NCI-H128 (cell line): ENCODE results near the gene IQSEC3.

Experiments
- DNase-seq: peaks from one replicate; lab custom pipeline; 2025; ENCODE audit not compliant: unreplicated experiment; lab: John Stamatoyannopoulos, UW

IQSEC3 gene

GRCh38 chr12:195951-196350 is 129.4 kb downstream of the IQSEC3 start:
- no peak for DNase-seq

- DNase-seq: no peak
Measured at GRCh38 chr12:196436-196835, 129.9 kb downstream of the IQSEC3 start.

GRCh38 chr12:197347-197746 is 130.8 kb downstream of the IQSEC3 start:
- DNase-seq: no peak

GRCh38 chr12:197911-198695 is 131.5 kb downstream of the IQSEC3 start:
- DNase-seq: no peak

- DNase-seq: no peak
Measured at GRCh38 chr12:198705-199104, 132.1 kb downstream of the IQSEC3 start.

- DNase-seq: no peak
Measured at GRCh38 chr12:201361-201760, 134.8 kb downstream of the IQSEC3 start.

- DNase-seq: peak; percentile 67
Measured at GRCh38 chr12:202081-202731, 135.6 kb downstream of the IQSEC3 start.

- no peak for DNase-seq
Measured at GRCh38 chr12:203074-203461, 136.5 kb downstream of the IQSEC3 start.

GRCh38 chr12:203462-204260 is 137.1 kb downstream of the IQSEC3 start:
- DNase-seq: no peak

GRCh38 chr12:204261-204678 is 137.7 kb downstream of the IQSEC3 start:
- DNase-seq: no peak

GRCh38 chr12:205026-205425 is 138.5 kb downstream of the IQSEC3 start:
- DNase-seq: no peak

- no peak for DNase-seq
Measured at GRCh38 chr12:206746-207440, 140.3 kb downstream of the IQSEC3 start.

- no peak for DNase-seq
Measured at GRCh38 chr12:207804-208203, 141.2 kb downstream of the IQSEC3 start.

GRCh38 chr12:208813-209212 is 142.2 kb downstream of the IQSEC3 start:
- no peak for DNase-seq

- DNase-seq: no peak
Measured at GRCh38 chr12:209246-209645, 142.7 kb downstream of the IQSEC3 start.

- DNase-seq: no peak
Measured at GRCh38 chr12:209851-210250, 143.3 kb downstream of the IQSEC3 start.

GRCh38 chr12:210277-211141 is 143.9 kb downstream of the IQSEC3 start:
- no peak for DNase-seq

- no peak for DNase-seq
Measured at GRCh38 chr12:211142-211465, 144.5 kb downstream of the IQSEC3 start.

GRCh38 chr12:211639-212414 is 145.3 kb downstream of the IQSEC3 start:
- no peak for DNase-seq

GRCh38 chr12:212415-212714 is 145.8 kb downstream of the IQSEC3 start:
- no peak for DNase-seq
